AG08396 (cell line): ENCODE data around the gene SSH2.
A peak's percentile ranks its signal among the peaks of the same experiment; 100 is the strongest.
"Not testable (repeated sequence)": the region's sequence is repeated elsewhere in the genome, so short reads cannot be mapped to it uniquely, and the experiment has no call there.

Experiments
- DNase-seq: peaks from one replicate; pipeline ENCODE4 v3.0.0; 2012; ENCODE audit warnings: low spot score, mixed read lengths

The SSH2 gene

GRCh38 chr17:29740017-29740416 is 190.0 kb downstream of the SSH2 start:
- no peak for DNase-seq

- peak; percentile 15 for DNase-seq
Observed at GRCh38 chr17:29734640-29735039, 195.4 kb downstream of the SSH2 start.

GRCh38 chr17:29733166-29733565 is 196.9 kb downstream of the SSH2 start:
- peak; percentile 4 for DNase-seq

DNA sequence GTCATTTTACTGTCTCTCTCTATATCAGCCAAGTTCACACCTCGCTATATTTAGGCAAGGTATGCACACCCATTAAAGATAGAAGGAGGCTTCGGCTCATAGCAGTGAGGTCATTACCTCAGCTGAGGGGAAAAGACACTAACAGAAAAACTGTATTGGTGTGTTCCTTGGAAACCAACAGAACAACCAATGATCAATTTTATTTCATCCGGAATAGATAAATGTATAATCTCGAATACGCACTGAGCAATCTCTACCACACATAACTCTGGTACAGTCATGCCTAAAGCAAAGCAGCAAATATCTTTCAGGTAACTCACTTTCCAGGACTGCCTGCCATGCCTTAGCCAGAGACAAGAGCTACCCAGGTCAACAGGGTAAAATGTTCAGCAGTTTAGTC is 197.4 kb downstream of the SSH2 start:
- peak; percentile 12 for DNase-seq

GRCh38 chr17:29732209-29732608 is 197.8 kb downstream of the SSH2 start:
- DNase-seq, result no peak

GRCh38 chr17:29731589-29731929 is 198.5 kb downstream of the SSH2 start:
- no peak for DNase-seq

- DNase-seq, result no peak
Observed at GRCh38 chr17:29728490-29728889, 201.5 kb downstream of the SSH2 start.

DNA sequence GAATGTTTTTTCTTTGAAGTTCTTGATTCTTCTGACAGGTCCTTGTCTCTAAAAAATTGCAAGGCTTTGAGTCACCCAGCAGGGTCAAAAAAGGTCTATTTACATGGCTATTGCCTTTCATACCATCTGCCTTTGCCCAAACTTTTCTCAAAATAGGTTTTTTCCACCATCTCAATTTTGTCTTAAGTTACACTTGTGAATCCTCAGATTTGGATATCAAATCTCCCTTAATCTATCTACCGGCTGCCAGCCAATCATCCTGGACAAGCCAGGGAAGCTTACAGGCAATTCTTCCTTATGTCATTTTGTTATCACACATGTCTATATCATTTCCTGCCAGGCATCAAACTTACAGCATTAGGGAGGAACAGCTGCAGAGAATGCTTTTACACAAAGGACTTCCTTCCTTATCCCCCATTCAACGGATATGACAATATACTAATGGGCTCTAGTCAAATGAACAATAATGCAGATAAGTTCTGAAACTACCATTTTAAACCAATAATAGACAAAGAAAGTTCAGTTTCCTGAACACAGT is 203.2 kb downstream of the SSH2 start:
- DNase-seq, result no peak

- DNase-seq, result not testable (repeated sequence)
Observed at GRCh38 chr17:29725408-29725807, 204.6 kb downstream of the SSH2 start.

- no peak for DNase-seq
Observed at GRCh38 chr17:29723278-29724047, 206.6 kb downstream of the SSH2 start.

GRCh38 chr17:29722411-29723198 is 207.4 kb downstream of the SSH2 start:
- DNase-seq, result peak; percentile 37

- DNase-seq, result no peak
Observed at GRCh38 chr17:29720551-29720950, 209.5 kb downstream of the SSH2 start.

GRCh38 chr17:29719469-29719868 is 210.6 kb downstream of the SSH2 start:
- DNase-seq, result no peak

- no peak for DNase-seq
Observed at GRCh38 chr17:29718446-29719039, 211.5 kb downstream of the SSH2 start.

DNA sequence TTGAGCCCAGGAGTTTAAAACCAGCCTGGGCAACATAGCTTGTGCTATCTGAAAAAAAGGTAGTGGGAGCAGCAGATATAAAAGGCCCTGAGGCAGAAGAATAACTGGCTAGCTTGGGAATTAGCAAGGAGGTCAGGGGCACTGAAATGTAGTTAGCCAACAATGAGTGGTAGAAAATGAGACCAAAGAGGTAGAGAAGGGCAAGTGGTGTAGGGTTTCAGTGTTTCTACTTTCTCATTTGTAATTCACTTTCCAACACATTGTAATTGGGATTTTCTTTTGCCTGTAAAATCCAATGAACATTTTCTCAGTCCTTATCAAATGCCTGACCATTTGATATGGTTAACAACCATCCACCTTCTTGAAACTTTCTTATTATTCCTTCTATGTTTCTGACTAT is 212.2 kb downstream of the SSH2 start:
- no peak for DNase-seq

- DNase-seq, result no peak
Observed at GRCh38 chr17:29716566-29716965, 213.5 kb downstream of the SSH2 start.

- DNase-seq, result no peak
Observed at GRCh38 chr17:29715680-29716079, 214.3 kb downstream of the SSH2 start.

DNA sequence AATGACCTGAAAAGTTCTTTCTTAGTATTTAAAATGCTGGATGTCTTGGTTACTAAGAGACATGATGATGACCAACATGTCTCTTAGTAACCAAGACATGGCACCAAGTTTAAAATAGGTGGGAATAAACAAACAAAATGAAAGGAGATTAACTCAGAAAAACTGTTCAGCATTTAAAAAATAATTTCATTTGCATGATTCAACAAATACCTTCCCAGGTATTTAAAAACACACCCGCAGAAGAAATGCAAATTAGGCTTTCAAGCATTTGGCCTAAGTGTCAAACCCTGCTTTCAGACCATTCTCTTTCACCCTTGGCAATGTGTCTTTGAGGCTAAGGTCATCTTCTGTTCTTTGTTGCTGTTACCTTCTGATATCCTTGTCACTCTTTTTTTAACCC is 215.9 kb downstream of the SSH2 start:
- DNase-seq, result no peak

DNA sequence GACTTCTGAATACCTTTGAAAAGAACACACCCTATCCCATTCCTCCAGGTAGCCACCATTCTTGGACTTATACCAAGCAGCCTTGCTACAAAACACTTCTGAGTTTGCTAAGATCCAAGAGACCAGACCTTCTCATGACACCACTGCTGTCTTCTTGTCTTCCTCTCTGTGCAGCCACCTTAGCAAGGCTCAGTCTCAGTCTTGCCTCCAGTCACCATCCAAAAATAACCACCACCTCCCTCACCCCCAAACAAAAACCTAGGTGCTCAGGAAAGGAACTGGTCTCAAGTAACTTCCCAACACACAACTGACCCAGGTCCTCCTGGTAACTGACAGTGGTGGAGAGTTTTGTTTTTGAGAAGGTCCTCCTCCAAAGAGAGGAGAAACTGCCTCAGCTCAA is 216.4 kb downstream of the SSH2 start:
- no peak for DNase-seq

- DNase-seq, result no peak
Observed at GRCh38 chr17:29711588-29712385, 218.2 kb downstream of the SSH2 start.

DNA sequence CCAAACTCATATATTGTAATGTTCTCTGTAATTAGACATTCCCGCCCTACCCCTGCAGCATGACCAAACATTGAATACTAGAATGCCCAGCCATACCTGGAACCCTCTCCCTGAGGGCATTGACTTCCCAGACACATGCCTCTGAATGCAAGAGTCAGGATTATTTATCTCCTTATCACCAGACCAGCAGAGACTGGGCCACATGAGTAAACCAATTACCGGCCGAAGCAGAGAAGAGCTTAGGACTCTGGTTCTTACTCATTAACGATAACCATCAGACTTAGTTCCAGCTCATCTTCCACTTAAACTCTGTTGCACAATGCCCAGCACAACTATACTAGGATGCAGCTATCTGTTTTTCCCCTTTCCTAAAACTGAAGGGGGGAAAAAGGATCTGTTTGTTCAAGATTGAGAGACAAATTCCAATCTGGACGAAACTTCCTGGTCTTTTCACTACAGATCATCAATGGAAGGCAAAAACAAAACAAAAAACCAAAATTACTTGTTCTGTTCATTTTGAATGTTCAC is 219.1 kb downstream of the SSH2 start:
- DNase-seq, result peak; percentile 38

GRCh38 chr17:29710520-29710884 is 219.5 kb downstream of the SSH2 start:
- DNase-seq, result peak; percentile 25
